GM19372 (cell line): Measurements from ENCODE around the gene GPR6.

Experiments used
- ATAC-seq: cut with Tn5 transposase; IDR thresholded peaks from one replicate; pipeline ENCODE4 v1.9.1; 2021; ENCODE audit warnings: mild to moderate bottlenecking, low read depth, moderate library complexity; ENCODE audit not compliant: unreplicated experiment

Gene GPR6

DNA sequence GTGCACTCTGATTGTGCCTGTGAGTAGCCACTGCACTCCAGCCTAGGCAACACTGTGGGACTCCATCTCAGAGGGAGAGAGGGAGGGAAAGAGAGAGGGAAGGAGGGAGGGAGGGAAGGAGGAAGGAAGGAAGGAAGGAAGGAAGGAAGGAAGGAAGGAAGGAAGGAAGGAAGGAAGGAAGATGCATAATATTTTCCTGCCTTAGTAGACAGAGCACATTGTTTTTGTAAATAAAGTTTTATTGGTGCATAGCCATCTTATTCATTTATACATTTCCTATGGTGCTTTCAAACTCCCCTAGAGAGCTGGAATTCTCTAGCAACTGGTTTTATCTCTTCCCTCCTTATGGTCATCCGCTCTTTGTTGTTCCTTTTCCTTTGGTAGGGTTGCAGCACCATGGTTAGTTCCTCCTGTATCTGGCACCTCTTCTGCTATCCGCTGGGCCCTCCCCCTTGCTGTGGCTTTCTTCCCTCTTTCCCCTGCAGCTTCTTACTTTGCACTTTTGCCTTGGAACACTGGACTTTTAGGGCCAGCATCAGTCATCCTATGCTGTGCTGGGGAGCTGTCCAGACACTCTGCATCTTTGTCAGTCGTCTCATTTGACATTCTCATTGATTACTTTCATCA lies 20.2 kb downstream of the GPR6 start:
- no peak for ATAC-seq

DNA sequence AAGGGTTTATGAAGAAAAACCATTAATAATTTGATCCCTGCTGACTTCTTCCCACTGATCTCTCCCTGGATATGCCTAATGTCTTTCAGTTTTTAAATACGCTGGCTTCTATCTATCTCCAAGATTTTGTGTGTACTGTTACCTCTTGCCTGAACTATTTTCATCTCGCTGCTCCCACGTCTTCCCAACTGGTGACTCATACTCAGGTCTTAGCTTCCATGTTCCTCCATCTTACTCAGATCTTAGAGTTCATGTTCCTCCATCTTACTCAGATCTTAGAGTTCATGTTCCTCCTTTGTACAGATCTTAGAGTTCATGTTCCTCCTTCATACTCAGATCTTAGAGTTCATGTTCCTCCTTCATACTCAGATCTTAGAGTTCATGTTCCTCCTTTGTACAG lies 21.6 kb downstream of the GPR6 start:
- no peak for ATAC-seq

DNA sequence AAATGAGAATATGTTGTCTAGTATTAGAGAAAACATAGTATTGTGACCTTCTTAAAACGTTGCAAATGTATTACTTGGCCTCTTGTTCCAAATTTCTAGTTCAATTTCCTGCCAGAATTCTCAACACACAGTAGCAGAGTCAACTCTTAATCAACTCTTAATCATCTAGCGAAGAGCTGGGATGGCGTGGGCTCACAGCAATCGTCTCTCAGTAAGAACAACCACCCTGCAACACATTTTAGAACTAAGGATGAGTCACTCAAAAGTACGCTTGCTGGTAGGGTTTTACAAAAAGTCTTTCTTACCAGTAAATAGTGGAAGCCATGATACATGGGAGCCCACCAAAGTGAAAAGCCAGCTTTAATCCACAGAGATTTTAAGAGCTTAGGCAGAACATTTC lies 24.6 kb downstream of the GPR6 start:
- no peak for ATAC-seq

DNA sequence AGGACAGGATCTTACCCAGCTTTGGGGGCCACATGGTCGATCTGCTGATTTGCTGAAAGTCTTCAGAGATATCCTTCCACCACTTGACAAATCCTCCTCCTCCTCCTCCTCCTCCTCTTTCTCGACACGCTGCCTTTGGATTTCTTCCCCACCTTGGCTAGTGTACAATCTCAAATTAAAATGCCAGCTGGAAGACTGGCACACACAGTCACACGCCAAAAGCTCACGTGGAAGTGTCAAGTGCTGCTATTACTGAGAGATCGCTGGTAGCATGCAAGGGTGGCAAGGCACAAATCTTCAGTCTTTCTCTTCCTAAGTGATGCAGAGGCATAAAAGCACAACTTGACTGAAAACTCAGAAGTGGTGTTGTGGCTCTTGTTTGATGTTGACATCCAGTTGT lies 35.3 kb downstream of the GPR6 start:
- no peak for ATAC-seq

DNA sequence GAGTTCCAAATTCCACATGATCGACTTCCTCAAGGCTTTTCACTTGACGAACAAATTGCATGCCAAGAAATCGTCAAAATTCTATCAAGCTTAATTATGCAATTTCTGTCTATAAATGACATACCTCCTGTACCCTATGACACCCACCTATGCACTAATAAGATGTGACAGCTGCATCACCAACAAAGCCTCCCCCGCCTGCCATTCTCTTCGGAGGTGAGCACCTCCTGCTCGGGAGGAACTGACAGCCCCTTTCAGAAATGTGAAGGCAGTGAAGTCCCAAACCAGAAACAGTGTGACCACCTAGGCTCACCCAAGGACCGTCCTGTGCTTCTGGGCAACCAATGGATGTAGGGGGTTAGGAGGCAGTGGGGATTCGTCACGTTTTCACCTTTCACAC lies 37.1 kb downstream of the GPR6 start:
- no peak for ATAC-seq

DNA sequence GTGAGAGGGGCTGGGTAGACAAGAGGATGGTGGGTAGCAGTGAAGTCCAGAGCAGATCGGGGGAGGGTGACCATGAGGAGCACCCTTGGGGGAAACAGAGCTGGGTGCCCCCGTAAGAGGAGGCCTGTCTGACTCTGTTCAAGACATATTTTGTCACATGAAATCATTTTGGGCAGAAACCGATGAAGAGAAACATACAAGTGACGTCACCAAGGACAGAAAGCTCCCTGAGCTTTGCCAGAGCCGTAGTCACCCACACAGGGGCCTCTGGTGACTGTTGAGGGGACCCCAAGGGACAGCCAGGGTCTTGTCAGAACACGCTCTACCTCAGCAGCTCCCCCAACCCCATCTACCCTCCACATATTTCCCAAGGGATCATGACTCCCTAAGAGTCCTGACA lies 39.2 kb downstream of the GPR6 start:
- no peak for ATAC-seq

DNA sequence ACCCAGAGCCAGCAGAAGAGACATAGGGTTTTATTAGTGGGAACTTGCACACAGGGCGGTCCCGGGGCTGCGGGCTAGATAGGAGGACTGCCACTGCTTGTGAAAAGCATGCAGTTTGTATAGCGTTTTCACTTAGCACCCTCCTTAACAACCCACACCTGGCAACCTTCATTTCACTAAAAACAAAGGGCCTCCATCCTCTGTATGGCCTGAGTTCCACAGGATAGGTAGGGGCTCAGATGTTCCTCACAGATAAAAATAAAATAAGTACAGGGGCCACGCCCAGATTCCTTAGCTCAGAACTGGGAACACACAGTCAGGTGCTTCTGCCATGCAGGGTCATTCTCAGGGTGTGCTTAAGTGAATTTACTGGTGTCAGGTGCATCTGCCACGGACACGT lies 39.8 kb downstream of the GPR6 start:
- ATAC-seq = no peak

DNA sequence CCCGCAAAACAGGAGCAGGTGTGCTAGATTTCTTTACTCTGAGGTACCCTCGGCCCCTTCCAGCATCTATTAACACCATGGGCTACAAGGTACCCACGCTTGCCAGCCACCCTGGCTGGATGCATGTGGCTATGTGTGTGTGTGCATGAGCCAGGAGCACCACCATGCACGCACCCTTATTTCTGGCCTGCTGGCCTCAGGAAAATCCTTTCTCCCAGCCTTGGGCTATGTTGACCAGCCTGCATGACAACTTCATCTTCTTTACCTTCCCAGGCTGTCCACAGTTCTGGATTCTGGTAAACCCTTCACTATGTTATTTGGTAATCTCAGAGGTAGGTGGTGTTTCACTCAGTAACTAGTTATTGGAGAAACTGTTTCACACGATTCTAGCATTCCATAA lies 40.4 kb downstream of the GPR6 start:
- no peak for ATAC-seq

DNA sequence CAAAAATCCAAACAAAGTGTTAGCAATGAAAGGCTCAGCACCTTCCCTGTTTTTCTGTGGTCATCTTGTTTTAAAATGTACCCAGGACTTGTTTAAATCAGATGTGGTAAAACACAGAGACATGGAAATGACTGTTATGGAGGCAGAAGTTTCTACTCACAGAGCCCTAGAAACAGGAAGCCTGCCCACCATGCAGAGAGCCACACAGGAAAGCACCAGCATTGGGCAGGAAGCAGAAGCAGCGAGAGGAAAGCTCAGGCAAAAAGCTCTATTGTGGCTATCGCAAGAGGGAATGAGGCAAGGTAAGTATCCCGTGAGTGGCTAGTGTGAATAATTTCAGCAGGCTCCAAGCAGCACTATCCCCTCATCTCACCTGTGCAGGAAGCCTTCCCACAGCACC lies 42.8 kb downstream of the GPR6 start:
- no peak for ATAC-seq

DNA sequence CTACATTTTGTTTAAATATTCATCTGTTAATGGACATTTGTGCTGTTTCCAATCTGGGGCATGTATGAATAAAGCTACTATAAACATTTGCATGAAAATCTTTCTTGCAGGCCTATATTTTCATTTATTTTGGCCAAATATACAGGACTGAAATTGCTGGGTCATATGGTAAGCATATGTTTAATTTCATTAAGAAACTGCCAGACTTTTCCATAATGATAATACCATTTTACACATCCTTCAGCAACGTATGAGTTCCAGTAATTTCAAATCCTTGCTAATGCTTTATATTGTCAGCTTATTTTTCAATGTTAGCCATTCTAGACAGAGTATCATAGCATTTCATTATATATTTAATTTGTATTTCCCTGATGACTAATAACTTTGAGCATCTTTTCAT lies 51.0 kb downstream of the GPR6 start:
- no peak for ATAC-seq
